Kidney (tissue), 14 donors: ENCODE data around the gene C7orf33. TPM values are rescaled to one million over a fixed set of nuclear protein-coding genes. Genes with fewer than 3 reads are reported as not detected.

Source experiments
- DNase-seq, 5 donors: peaks; one replicate each; pipeline ENCODE4 v3.0.0-alpha.2; 2013 to 2020
- FAIRE-seq: peaks from 2 replicates; lab custom pipeline; 2012; peaks lifted over from hg19 to GRCh38; lab: Jason Lieb, UNC
- H3K27ac ChIP-seq, 2 donors: one replicate each; pipeline ENCODE4 v1.7.0; 2013; ENCODE audit warnings: low read depth in 2 of 2, low read length in 2 of 2, inconsistent platforms in 1 of 2
- H3K27me3 ChIP-seq: one replicate; pipeline ENCODE4 v1.7.1; 2013; ENCODE audit warnings: low read length, inconsistent platforms; ENCODE audit not compliant: control insufficient read depth, insufficient read depth
- H3K36me3 ChIP-seq, 3 donors: one replicate each; pipeline versions ENCODE4 v1.7.0 to v1.7.1; 2013; ENCODE audit warnings: low read length in 3 of 3, control low read depth in 1 of 3, inconsistent platforms in 1 of 3; ENCODE audit not compliant: insufficient read depth in 3 of 3, control insufficient read depth in 2 of 3
- H3K4me1 ChIP-seq, 3 donors: one replicate each; pipeline versions ENCODE4 v1.7.0 to v1.7.1; 2013; ENCODE audit warnings: low read length in 3 of 3, inconsistent platforms in 1 of 3, low read depth in 1 of 3; ENCODE audit not compliant: control insufficient read depth in 2 of 3, insufficient read depth in 2 of 3
- H3K4me3 ChIP-seq, 3 donors: one replicate each; pipeline versions ENCODE4 v1.7.0 to v1.8.1; 2013; ENCODE audit warnings: low read length in 3 of 3, control low read depth in 1 of 3, inconsistent platforms in 1 of 3
- H3K9ac ChIP-seq, 3 donors: one replicate each; pipeline versions ENCODE4 v1.7.0 to v1.7.1; 2013; ENCODE audit warnings: low read length in 3 of 3, control low read depth in 1 of 3, inconsistent platforms in 1 of 3
- H3K9me3 ChIP-seq, 3 donors: one replicate each; pipeline versions ENCODE4 v1.7.0 to v1.7.1; 2013; ENCODE audit warnings: low read length in 3 of 3, control low read depth in 1 of 3, inconsistent platforms in 1 of 3; ENCODE audit not compliant: control insufficient read depth in 2 of 3, insufficient read depth in 1 of 3
- CTCF ChIP-seq: IDR thresholded peaks from 3 replicates; pipeline ENCODE4 v1.5.1; 2012; ENCODE audit warnings: mild to moderate bottlenecking, moderate library complexity, borderline replicate concordance; ENCODE audit not compliant: insufficient read depth; ENCODE audit errors: extremely low read depth
- intact Hi-C: fragments of 100-400 bp; cut with DNase I; formaldehyde crosslinking; loops from one replicate; pipeline ENCODE4 v1.11.1; 2022
- polyA plus RNA-seq: library from polyadenylated mRNA; stranded (reverse); fragments of 350-450 nt; fragmentation: Illumina TruSeq; extraction: RNeasy Lipid Tissue Mini Kit (QIAGEN cat#74804); gene quantifications from one replicate; pipeline ENCODE4 v1.2.3, GENCODE V29; 2014; ENCODE audit warnings: low read depth, low replicate concordance; ENCODE audit not compliant: insufficient read depth
- total RNA-seq: library from RNA; stranded (reverse); fragmentation: NEBNext Ultra II Directional; extraction: Animal tissue kit (Norgen Biotek cat#: 25700); gene quantifications from one replicate; pipeline ENCODE4 v1.2.1, GENCODE V29; 2021
- donor health status: control.
- donor health status: control.
- donor health status: control.
- donor health status: control.
- donor health status: control.
- donor health status: DM: yes; HTN: yes; CAD: no.
- donor health status: Normal renal cell carcinoma (clear cell type).

C7orf33 gene
- total and polyA plus RNA-seq, 2 donors from 2014 or later: not detected

GRCh38 chr7:148633761-148634160 lies 43.2 kb downstream of the C7orf33 start:
- H3K27ac ChIP-seq: no peak overlapping the region
- no peaks in the 10 kb centered on the region for H3K9me3 ChIP-seq
- DNase-seq (no peak), FAIRE-seq (no peak)
- H3K27me3 ChIP-seq: no peaks in the 10 kb centered on the region
- no peaks in the 10 kb centered on the region for H3K4me1 ChIP-seq
- H3K4me3 ChIP-seq: no peak overlapping the region
- intact Hi-C loops: no loop called here
- no peak for TF ChIP-seq CTCF
- H3K9ac ChIP-seq: no peak overlapping the region
- no peaks in the 10 kb centered on the region for H3K36me3 ChIP-seq

DNA sequence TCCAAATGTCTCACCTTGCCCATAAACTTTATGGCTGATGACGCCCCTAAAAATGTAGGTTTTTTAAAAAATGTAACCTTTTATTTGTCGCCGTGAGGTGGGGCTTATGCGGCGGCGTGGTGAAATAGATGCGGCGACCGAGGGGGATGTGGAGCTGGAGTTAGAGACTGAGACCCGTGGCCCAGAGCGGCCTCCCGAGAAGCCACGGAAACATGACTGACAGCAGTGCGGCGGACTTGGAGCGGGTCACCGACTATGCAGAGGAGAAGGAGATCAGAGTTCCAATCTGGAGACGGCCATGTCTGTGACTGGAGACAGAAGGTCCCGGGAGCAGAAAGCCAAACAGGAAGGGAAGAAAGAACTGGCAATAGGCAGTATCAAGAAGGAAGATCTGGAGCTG lies 46.5 kb downstream of the C7orf33 start:
- DNase-seq: no peak
- Histone ChIP-seq H3K27ac (no peak overlapping the region), H3K9ac (no peak overlapping the region), H3K4me1 (no peaks in the 10 kb centered on the region), H3K4me3 (no peak overlapping the region), H3K27me3 (no peaks in the 10 kb centered on the region), H3K9me3 (no peaks in the 10 kb centered on the region), H3K36me3 (no peaks in the 10 kb centered on the region)
- intact Hi-C loops: no loop called here
- TF ChIP-seq CTCF: no peak
- FAIRE-seq: no peak

DNA sequence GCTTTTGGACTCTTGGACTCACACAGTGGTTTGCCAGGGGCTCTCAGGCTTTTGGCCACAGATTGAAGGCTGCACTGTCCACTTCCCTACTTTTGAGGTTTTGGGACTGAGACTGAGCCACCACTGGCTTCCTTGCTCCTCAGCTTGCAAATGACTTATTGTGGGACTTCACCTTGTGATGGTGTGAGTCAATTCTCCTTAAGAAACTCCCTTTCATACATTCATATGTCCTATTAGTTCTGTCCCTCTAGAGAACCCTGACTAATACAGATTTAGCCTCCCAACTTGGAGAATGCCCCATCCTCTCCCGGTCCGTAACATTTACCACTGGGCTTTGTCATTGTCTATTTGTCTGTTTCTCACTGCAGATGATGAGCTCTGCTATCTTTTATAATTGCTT lies 55.3 kb downstream of the C7orf33 start:
- intact Hi-C loops: no loop called here
- no peak for TF ChIP-seq CTCF
- H3K27me3 ChIP-seq: no peaks in the 10 kb centered on the region
- no peak overlapping the region for H3K4me3 ChIP-seq
- no peak for DNase-seq
- no peak overlapping the region for H3K27ac ChIP-seq
- no peaks in the 10 kb centered on the region for H3K9me3 ChIP-seq
- no peak overlapping the region for H3K9ac ChIP-seq
- FAIRE-seq: no peak
- H3K4me1 ChIP-seq: no peaks in the 10 kb centered on the region
- no peaks in the 10 kb centered on the region for H3K36me3 ChIP-seq

DNA sequence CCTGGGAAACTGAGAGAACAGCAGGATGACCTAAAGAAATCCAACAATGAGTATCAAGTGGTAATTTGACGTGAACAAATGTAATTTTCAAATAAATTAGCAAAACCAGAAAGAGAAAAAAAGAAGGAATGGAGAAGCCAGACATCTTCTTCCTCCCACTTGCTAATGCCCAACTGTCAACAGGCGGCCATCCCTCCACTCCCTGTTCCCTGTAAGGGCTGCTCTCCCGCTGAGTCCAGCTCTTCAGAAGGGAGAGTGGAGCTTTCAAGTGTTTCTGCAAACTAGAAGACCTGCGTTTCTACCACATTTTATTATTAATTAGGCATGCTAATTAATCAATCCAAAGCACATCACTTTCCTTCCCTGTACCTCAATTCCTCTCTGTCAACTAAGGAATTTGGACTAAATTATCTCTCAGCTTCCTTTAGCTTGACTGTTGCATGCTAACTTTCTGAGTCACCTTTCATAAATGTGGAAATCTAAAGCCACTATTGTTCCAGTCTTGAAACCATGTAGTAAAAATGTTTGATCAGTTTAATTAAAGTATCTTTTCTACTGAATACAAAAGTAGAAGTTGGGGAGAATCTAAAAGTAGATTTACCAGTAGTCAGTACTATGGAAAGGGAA lies 59.8 kb downstream of the C7orf33 start:
- no peak overlapping the region for H3K4me3 ChIP-seq
- H3K36me3 ChIP-seq: no peaks in the 10 kb centered on the region
- no peaks in the 10 kb centered on the region for H3K9me3 ChIP-seq
- no peak overlapping the region for H3K9ac ChIP-seq
- intact Hi-C loops: no loop called here
- DNase-seq: no peak
- no peaks in the 10 kb centered on the region for H3K4me1 ChIP-seq
- TF ChIP-seq CTCF: no peak
- no peak for FAIRE-seq
- H3K27ac ChIP-seq: no peak overlapping the region
- H3K27me3 ChIP-seq: no peaks in the 10 kb centered on the region
